ENCODE results near the gene PLA2G15. TPM values are rescaled to one million over a fixed set of nuclear protein-coding genes. Genes with fewer than 3 reads are reported as not detected.

Gene PLA2G15
- total RNA-seq, 4 donors from 2014 or later, result 24.0 to 42.9 (median 31.1) TPM

DNA sequence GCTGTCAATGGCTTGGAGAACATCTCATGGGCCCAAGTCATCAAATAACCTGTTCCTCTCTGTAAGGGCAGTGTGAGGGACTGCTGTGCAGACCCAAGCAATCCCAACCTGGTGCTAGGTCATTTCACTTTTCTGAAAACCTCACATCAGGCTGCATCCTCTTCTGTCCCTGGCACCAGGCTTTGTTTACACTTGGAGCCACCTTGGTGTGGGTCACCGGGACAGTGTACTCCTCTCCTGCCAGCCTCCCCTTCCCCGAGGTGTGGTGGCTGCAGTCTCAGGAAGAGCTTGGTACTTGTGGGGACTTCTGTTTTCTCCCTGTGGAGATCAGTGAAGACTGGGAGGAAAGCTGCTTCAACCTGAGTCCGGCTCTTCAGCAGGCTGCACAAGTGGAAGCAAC lies 53.1 kb downstream of the PLA2G15 start:
- TF ChIP-seq, protein P1, sequence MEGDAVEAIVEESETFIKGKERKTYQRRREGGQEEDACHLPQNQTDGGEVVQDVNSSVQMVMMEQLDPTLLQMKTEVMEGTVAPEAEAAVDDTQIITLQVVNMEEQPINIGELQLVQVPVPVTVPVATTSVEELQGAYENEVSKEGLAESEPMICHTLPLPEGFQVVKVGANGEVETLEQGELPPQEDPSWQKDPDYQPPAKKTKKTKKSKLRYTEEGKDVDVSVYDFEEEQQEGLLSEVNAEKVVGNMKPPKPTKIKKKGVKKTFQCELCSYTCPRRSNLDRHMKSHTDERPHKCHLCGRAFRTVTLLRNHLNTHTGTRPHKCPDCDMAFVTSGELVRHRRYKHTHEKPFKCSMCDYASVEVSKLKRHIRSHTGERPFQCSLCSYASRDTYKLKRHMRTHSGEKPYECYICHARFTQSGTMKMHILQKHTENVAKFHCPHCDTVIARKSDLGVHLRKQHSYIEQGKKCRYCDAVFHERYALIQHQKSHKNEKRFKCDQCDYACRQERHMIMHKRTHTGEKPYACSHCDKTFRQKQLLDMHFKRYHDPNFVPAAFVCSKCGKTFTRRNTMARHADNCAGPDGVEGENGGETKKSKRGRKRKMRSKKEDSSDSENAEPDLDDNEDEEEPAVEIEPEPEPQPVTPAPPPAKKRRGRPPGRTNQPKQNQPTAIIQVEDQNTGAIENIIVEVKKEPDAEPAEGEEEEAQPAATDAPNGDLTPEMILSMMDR (IDR thresholded peaks at IDR 0.05), result no peak
- DNase-seq (ENCODE audit: low spot score) (no peak), ATAC-seq (ENCODE audit: low FRiP score) (no peak)

DNA sequence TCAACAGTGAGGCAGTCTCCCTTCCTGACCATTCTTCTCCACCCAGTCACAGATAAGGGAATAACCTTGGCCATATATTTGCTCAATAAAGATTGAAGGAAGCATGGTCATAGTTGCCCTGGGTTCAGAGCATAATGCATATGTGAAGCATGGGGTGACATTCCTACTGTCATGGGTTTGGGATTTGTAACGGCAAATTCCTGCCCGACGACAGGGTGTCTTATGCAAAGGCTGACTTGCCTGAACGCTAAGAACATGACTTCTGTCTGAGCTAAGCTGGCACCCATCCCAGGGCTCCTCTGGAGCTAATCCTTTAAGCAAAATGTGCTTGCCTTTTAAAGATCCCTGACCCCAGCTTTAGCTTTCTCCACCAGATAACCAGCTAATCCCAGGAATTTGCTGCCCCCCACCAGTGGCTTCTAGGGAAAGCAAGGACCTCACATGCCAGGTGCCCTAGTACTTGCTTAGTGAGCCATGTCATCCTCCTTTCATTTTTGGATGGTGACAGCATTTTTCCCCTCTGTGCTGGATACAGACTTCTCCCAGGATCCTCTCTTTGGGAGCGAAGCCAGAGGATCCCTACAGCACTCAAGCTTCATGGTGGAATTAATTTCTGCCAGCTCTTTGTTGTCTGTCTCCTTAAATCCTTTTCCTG lies 53.9 kb downstream of the PLA2G15 start:
- TF ChIP-seq, protein P1 (IDR thresholded peaks at IDR 0.05), result no peak
- ATAC-seq (ENCODE audit: low FRiP score) (no peak), DNase-seq (ENCODE audit: low spot score) (no peak)

DNA sequence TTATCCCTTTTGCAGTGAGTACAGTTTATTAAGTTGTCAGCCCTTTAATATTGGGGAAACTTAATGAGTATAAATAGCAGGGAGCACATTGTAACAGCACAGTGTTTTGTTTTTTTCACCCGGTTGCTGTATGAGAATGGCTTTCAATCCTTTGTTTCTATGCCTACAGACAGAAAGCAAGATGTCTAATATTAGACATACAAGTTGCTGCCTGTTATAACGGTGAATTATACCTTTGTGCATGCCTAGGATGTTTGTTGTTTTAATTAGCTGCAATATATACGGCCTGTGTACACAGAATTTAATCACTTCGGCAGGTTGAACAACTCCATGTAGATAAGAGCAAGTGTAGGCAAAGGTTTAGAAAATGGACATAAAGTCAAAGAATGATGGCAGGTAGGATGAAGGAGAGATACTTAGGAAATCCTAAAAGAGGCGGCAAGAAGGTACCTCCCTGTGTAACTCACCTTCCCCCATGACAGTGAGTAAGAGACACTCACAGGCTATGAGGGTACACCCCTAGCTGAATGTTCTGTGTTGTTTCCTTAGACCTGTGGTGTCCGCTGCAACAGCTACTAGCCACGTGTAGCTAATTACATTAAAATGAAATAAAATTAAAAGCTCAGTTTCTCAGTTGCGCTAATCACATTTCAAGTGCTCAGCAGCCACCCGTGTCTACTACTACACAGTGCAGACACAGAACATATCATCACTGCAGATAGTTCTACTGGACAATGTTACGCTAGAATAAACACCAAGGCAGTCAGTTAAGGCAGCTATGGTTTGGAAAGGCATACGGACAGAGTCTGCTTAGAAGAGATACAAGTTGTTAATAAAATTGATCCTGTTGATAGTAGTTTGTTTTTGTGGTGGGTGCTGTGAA lies 54.6 kb downstream of the PLA2G15 start:
- ATAC-seq (ENCODE audit: low FRiP score) (no peak), DNase-seq (ENCODE audit: low spot score) (no peak)
- TF ChIP-seq, protein P1 (IDR thresholded peaks at IDR 0.05), result no peak

DNA sequence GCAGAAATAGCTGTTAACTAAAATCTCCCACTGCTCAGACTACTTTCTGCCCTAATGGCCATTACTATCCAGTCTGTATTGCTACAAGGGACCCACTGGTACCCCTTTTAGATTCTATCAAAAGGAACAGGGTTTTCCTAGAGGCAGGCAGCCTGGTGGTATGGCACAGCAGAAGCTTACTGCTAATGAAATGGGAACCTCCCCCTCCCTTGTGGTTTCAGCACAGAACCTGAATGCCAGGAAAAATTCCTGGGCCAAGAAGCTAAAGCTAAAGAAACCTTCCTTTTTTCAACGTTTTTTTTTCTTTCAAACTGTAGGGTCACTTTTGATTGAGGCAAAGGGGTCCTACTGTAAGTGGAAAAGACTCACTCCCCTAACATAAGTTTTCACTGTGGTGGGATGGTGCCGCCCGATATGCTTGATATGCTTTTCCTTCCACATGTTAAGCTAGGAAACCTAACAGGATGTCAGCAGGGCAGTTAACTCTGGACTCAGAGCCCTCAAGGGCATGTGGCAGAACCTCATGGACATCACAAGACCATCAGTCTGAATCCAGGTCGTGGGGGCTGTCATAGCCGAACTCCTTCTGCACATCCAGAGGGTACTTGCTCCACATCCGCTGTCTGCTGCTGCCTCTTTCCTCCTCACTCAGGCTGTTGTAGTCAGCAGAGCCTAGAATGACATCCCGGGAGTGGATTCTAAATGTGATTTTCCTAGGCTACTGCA lies 55.7 kb downstream of the PLA2G15 start:
- no peak for DNase-seq (ENCODE audit: low spot score)
- ATAC-seq (ENCODE audit: low FRiP score), result no peak
- TF ChIP-seq, protein P1 (IDR thresholded peaks at IDR 0.05), result no peak

DNA sequence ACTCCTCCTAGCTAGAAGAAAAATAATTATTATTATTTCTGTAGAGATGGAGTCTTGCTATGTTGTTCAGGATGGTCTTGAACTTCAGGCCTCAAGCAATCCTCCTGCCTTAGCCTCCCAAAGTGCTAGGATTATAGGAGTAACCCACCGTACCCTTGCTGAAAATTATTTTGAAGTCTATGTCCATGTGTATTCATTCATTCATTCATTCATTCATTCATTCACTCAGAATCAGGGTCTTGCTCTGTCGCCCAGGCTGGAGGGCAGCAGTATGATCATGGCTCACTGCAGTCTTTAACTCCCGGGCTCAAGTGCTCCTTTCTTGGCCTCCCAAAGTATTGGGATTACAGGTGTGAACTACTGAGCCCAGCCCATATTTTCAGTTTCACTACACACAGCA lies 61.5 kb downstream of the PLA2G15 start:
- no peak for DNase-seq (ENCODE audit: low spot score)
- TF ChIP-seq, protein P1 (IDR thresholded peaks at IDR 0.05), result no peak
- ATAC-seq (ENCODE audit: low FRiP score), result no peak

DNA sequence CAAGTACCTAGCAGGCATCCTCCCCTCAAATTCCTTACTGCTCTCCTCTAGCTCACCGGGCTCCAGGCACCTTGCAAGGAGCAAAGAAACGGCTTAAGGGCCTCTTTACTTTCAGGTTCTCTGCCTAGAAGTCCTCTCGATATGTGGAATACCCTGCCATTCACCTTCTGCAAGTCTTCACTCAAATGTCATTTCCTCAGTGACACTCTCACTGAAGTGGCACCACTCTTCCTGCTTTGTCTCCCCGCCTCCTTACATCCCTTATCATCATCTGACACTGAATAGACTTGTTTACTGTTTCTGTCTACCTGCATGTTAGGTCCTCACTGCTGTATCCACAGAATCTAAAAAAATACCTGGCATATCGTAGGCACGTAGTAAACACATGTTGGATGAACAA lies 64.6 kb downstream of the PLA2G15 start:
- no peak for DNase-seq (ENCODE audit: low spot score)
- no peak for ATAC-seq (ENCODE audit: low FRiP score)
- TF ChIP-seq, protein P1 (IDR thresholded peaks at IDR 0.05), result no peak

Measured in omental fat pad (tissue), 4 donors.